Activated CD4-positive, alpha-beta T cell treated with anti-CD3 and anti-CD28 coated beads, Interleukin-2, amount 10 ng/mL, durations not matched to agents 7 days and 5 days (primary cell): ENCODE results near the gene RAX2. TPM values are rescaled to one million over a fixed set of nuclear protein-coding genes. Genes with fewer than 3 reads are reported as not detected.
"Not testable (repeated sequence)": the region's sequence is repeated elsewhere in the genome, so short reads cannot be mapped to it uniquely, and the experiment has no call there.

ENCODE experiments used
- CTCF ChIA-PET: fragments of 350-600 bp; sonication (Branson Sonifier 250); formaldehyde crosslinking; loops from one replicate; lab custom pipeline; 2021; ENCODE audit warnings: antibody characterized with exemption; lab: Charles Lee
- POLR2A ChIA-PET: fragments of 350-600 bp; sonication (Branson Sonifier 250); formaldehyde crosslinking; loops from one replicate; lab custom pipeline; 2021; ENCODE audit warnings: antibody characterized with exemption; lab: Charles Lee
- DNase-seq: peaks from one replicate; pipeline ENCODE4 v3.0.0-alpha.2; 2020
- H3K27ac Mint-ChIP-seq: one replicate; pipeline ENCODE4 v1.8.0; 2021; ENCODE audit warnings: mild to moderate bottlenecking, moderate library complexity, mixed read lengths
- H3K27me3 Mint-ChIP-seq: one replicate; pipeline ENCODE4 v1.8.0; 2021; ENCODE audit warnings: mixed read lengths
- H3K36me3 Mint-ChIP-seq: one replicate; pipeline ENCODE4 v1.8.0; 2021; ENCODE audit warnings: low read depth, mixed read lengths
- H3K4me1 Mint-ChIP-seq: one replicate; pipeline ENCODE4 v1.8.0; 2021; ENCODE audit warnings: mixed read lengths
- H3K4me3 Mint-ChIP-seq: one replicate; pipeline ENCODE4 v1.8.0; 2021; ENCODE audit warnings: mild to moderate bottlenecking, moderate library complexity, mixed read lengths
- H3K9me3 Mint-ChIP-seq: one replicate; pipeline ENCODE4 v1.8.0; 2021; ENCODE audit warnings: mixed read lengths
- total RNA-seq, 2 experiments: library from RNA; stranded (reverse); gene quantifications; one replicate each; pipeline ENCODE4 v1.2.3, GENCODE V29; 2021

The RAX2 gene
- not detected for total RNA-seq

DNA sequence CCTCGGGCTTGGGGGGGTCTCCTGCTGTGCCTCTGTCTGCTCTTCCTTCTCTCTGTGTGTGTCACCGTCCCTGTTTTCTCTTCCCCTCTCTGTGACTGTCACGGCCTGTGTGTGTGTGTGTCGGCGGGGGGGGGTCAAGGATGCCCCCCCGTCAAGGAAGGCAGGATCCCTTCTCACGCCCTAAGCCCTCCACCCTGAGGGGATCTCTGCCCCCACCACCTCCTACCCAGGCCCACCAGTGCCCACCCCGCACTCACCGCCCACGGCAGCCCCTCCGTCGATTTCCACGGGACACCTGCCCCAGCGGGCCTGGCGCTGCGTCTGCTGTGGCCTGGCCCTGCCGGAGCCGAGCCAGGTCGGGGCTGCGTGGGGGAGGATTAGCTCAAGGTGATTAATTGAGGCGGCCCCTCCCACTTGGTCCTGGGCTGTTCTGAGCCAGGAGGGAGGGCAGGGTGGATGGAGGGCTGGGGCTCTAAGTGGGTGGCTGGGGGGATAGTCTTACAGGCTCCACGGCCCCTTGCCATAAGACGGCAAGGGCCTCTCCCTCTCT is at the start of gene RAX2:
Gene RAX2, minus strand, starts transcription at position 323 of the 550 bp plus-strand sequence. CDS start 486 bp downstream, outside the sequence.
- H3K36me3 Mint-ChIP-seq = peaks cover 7% of the 10 kb centered on the region
- DNase-seq = no peak
- H3K27ac Mint-ChIP-seq = no peak within 1 kb of the TSS
- H3K27me3 Mint-ChIP-seq = no peaks in the 10 kb centered on the region
- peaks cover 8% of the 10 kb centered on the region for H3K4me1 Mint-ChIP-seq
- no peaks in the 10 kb centered on the region for H3K9me3 Mint-ChIP-seq
- no peak within 1 kb of the TSS for H3K4me3 Mint-ChIP-seq
- POLR2A ChIA-PET = no interaction called here
- CTCF ChIA-PET = interaction anchor here (0.7 to 1.3 kb wide), 2 partner anchors 10 to 212 kb away, joined by 3 read pairs; partner anchors contain the start of gene MRPL54

DNA sequence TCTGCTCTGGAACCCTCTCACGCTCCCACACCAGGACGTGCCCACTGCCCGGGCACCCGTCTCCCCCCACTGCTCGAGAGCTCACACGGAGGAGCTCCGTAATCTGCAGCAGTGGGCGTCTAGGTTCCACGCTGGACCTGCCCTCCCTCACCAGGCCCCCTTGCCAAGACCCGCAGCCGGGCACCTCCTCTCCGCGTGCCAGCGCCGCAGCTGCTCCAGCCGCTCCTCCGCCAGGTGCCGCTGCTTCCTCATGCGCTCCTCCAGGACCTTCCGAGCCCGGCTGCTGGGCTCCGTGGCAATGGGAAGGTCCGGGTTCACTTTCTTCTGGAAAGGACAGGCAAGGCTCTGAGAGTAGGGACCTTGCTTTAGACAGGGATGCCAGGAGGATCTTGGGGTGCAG is 49.1 kb upstream of the RAX2 start:
- Mint-ChIP-seq H3K4me1 (peaks cover 17% of the 10 kb centered on the region), H3K36me3 (no peaks in the 10 kb centered on the region), H3K9me3 (no peaks in the 10 kb centered on the region), H3K4me3 (no peak overlapping the region), H3K27ac (no peak overlapping the region), H3K27me3 (no peaks in the 10 kb centered on the region)
- CTCF ChIA-PET = interaction anchor here (1.0 to 2.2 kb wide), 6 partner anchors 9 to 128 kb away, joined by 3 to 20 read pairs (median 9); no protein-coding TSS in a partner anchor
- no peak for DNase-seq
- POLR2A ChIA-PET = no interaction called here

DNA sequence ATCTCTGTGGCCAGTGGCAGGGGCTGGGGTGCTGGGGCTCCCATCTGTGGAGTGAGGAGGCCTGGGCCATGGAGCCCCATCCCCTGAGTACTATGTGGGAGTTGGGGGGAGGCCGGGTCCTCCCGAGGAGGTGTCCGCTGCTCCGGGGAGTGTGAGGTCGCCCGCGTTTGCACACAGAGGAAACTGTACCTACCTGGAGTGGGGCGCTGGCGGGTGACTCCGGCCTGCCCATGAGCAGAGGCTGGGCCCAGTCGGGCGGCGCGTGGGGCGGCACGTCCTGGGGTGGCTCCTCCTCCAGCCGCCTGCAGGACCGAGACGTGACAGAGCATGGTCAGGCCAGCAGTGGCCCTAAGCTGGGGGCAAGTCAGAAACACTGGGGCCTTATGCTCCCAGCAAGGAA is 48.0 kb upstream of the RAX2 start:
- no peak for DNase-seq
- H3K36me3 Mint-ChIP-seq = no peaks in the 10 kb centered on the region
- no peaks in the 10 kb centered on the region for H3K27me3 Mint-ChIP-seq
- H3K9me3 Mint-ChIP-seq = no peaks in the 10 kb centered on the region
- H3K27ac Mint-ChIP-seq = no peak overlapping the region
- ChIA-PET CTCF (no interaction called here), POLR2A (no interaction called here)
- H3K4me3 Mint-ChIP-seq = no peak overlapping the region
- H3K4me1 Mint-ChIP-seq = peaks cover 17% of the 10 kb centered on the region

GRCh38 chr19:3818918-3819317 is 46.9 kb upstream of the RAX2 start:
- Mint-ChIP-seq H3K36me3 (no peaks in the 10 kb centered on the region), H3K9me3 (no peaks in the 10 kb centered on the region), H3K27me3 (no peaks in the 10 kb centered on the region), H3K4me1 (peaks cover 28% of the 10 kb centered on the region), H3K27ac (no peak overlapping the region), H3K4me3 (no peak overlapping the region)
- CTCF ChIA-PET = interaction anchor here (0.5 to 2.6 kb wide), 2 partner anchors 56 to 859 kb away, joined by 5 to 15 read pairs; partner anchors contain the start of genes APBA3 and MRPL54
- no peak for DNase-seq
- POLR2A ChIA-PET = interaction anchor here (0.6 kb wide), 1 partner anchor 691 kb away, joined by 3 read pairs; no protein-coding TSS in a partner anchor

GRCh38 chr19:3818466-3818865 is 46.4 kb upstream of the RAX2 start:
- Mint-ChIP-seq H3K9me3 (no peaks in the 10 kb centered on the region), H3K27me3 (no peaks in the 10 kb centered on the region), H3K36me3 (no peaks in the 10 kb centered on the region), H3K4me1 (peaks cover 32% of the 10 kb centered on the region), H3K27ac (peak overlapping the region; percentile 31), H3K4me3 (no peak overlapping the region)
- ChIA-PET CTCF (interaction anchor here (0.5 to 2.6 kb wide), 2 partner anchors 56 to 859 kb away, joined by 5 to 15 read pairs; partner anchors contain the start of genes APBA3 and MRPL54), POLR2A (interaction anchor here (0.6 kb wide), 1 partner anchor 692 kb away, joined by 3 read pairs; no protein-coding TSS in a partner anchor)
- DNase-seq = no peak

DNA sequence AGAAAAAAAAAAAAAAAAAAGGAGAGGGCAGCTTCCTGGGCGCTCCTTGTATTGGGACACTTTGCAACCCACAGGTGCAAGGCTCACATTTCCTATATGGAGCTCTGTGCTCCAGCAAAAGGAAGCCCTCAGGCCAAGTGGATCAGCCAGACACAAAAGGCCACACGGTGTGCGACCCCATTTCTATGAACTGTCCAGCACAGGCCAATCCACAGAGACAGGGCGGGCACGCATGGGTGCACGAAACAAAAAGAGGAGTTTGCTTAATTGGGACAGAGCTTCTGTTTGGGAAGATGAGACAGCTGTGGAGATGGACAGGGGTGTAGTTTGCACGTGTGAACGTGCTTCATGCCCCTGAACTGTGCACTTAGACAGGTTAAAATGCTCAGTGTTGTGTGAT is 45.7 kb upstream of the RAX2 start:
- Mint-ChIP-seq H3K4me1 (peaks cover 39% of the 10 kb centered on the region), H3K27ac (peak overlapping the region; percentile 31)
- CTCF ChIA-PET = interaction anchor here (1.3 to 2.6 kb wide), 2 partner anchors 13 to 55 kb away, joined by 3 to 15 read pairs; partner anchors contain the start of genes APBA3 and MRPL54

GRCh38 chr19:3816566-3817218 is 44.7 kb upstream of the RAX2 start:
- Mint-ChIP-seq H3K4me1 (peaks cover 43% of the 10 kb centered on the region), H3K27ac (no peak overlapping the region), H3K9me3 (no peaks in the 10 kb centered on the region), H3K36me3 (peaks cover 4% of the 10 kb centered on the region), H3K27me3 (no peaks in the 10 kb centered on the region), H3K4me3 (no peak overlapping the region)
- DNase-seq = no peak
- CTCF ChIA-PET = interaction anchor here (0.7 to 1.3 kb wide), 2 partner anchors 12 to 116 kb away, joined by 3 read pairs; no protein-coding TSS in a partner anchor
- POLR2A ChIA-PET = no interaction called here

More for the DNA sequence above, 45.7 kb upstream of the RAX2 start:
- POLR2A ChIA-PET = no interaction called here
- H3K4me3 Mint-ChIP-seq = no peak overlapping the region
- H3K36me3 Mint-ChIP-seq = no peaks in the 10 kb centered on the region
- H3K9me3 Mint-ChIP-seq = no peaks in the 10 kb centered on the region
- H3K27me3 Mint-ChIP-seq = no peaks in the 10 kb centered on the region
- DNase-seq = no peak

DNA sequence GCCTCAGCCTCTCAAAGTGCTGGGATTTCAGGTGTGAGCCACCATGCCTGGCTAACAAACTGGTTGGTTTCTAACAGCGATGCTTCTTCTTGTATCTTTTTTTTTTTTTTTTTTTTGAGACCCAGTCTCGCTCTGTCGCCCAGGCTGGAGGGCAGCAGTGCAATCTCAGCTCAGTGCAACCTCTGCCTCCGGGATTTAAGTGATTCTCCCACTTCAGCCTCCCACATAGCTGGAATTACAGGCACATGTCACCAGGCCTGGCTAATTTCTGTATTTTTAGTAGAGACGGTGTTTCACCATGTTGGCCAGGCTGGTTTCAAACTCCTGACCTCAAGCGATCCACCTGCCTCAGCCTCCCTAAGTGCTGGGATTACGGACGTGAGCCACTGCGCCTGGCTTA is 44.1 kb upstream of the RAX2 start:
- H3K4me1 Mint-ChIP-seq = peaks cover 41% of the 10 kb centered on the region
- POLR2A ChIA-PET, H3K27me3 Mint-ChIP-seq, H3K27ac Mint-ChIP-seq, H3K36me3 Mint-ChIP-seq, H3K9me3 Mint-ChIP-seq, DNase-seq, H3K4me3 Mint-ChIP-seq: not testable (repeated sequence)
- CTCF ChIA-PET = interaction anchor here (0.7 kb wide), 1 partner anchor 115 kb away, joined by 3 read pairs; no protein-coding TSS in a partner anchor

DNA sequence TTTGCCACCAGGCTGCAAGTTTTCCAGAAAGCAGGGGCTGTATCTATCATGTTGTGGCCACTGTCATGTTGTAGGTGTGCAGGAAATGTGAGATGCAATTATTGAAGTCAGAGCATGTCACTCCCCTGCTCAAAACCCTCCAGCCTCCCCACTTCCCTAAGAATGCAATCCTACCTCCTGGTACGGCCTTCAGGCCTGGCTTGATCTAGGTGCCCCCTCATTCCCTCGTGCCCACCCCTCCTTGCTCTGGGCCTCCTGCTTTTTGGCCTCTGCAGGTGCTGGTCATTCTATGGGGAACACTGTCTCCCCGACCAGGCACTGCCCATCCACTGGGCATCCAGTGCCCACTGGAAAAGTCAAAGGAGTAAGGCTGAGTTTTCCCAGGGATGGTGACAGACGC is 42.6 kb upstream of the RAX2 start:
- no peak for DNase-seq
- Mint-ChIP-seq H3K27ac (peak overlapping the region; percentile 96), H3K9me3 (no peaks in the 10 kb centered on the region), H3K27me3 (no peaks in the 10 kb centered on the region), H3K4me3 (no peak overlapping the region), H3K4me1 (peaks cover 42% of the 10 kb centered on the region), H3K36me3 (peaks cover 4% of the 10 kb centered on the region)
- ChIA-PET CTCF (interaction anchor here (0.6 kb wide), 1 partner anchor 158 kb away, joined by 3 read pairs; no protein-coding TSS in a partner anchor), POLR2A (no interaction called here)

- Mint-ChIP-seq H3K9me3 (no peaks in the 10 kb centered on the region), H3K4me1 (peaks cover 42% of the 10 kb centered on the region), H3K4me3 (peak overlapping the region; percentile 51), H3K27ac (peak overlapping the region; percentile 96), H3K36me3 (peaks cover 4% of the 10 kb centered on the region), H3K27me3 (no peaks in the 10 kb centered on the region)
- ChIA-PET CTCF (interaction anchor here (0.6 to 2.5 kb wide), 3 partner anchors 8 to 159 kb away, joined by 3 to 20 read pairs (median 4); no protein-coding TSS in a partner anchor), POLR2A (no interaction called here)
- DNase-seq = peak; percentile 21
Observed at GRCh38 chr19:3813473-3814392, 41.7 kb upstream of the RAX2 start.

GRCh38 chr19:3810708-3811355 is 38.8 kb upstream of the RAX2 start:
- H3K27ac Mint-ChIP-seq = no peak overlapping the region
- H3K4me3 Mint-ChIP-seq = no peak overlapping the region
- no peaks in the 10 kb centered on the region for H3K27me3 Mint-ChIP-seq
- ChIA-PET POLR2A (no interaction called here), CTCF (interaction anchor here (1.8 kb wide), 1 partner anchor 48 kb away, joined by 4 read pairs; the partner anchor contains the start of gene MRPL54)
- peaks cover 4% of the 10 kb centered on the region for H3K36me3 Mint-ChIP-seq
- no peak for DNase-seq
- peaks cover 32% of the 10 kb centered on the region for H3K4me1 Mint-ChIP-seq
- H3K9me3 Mint-ChIP-seq = peaks cover 7% of the 10 kb centered on the region
